HepG2 (cell line): ENCODE results near the gene CPXM2. TPM values are rescaled to one million over a fixed set of nuclear protein-coding genes. Genes with fewer than 3 reads are reported as not detected.

Source experiments
- ATAC-seq: fragments of 200-7000 bp; cut with Tn5 transposase; 3 replicates; pipeline ENCODE4 v1.9.1; 2020; ENCODE audit warnings: mild to moderate bottlenecking, moderate library complexity
- BruUV-seq: library from RNA; stranded (reverse); fragments of 400-500 nt; replicated peaks from 2 replicates; lab custom pipeline; 2021; lab: Mats Ljungman, UMichigan
- CTCF ChIA-PET: fragments of 300-600 bp; formaldehyde crosslinking; extraction: SDS; loops from one replicate; lab custom pipeline; 2021; ENCODE audit warnings: low total read pairs, inconsistent platforms, low intra/inter-chr PET ratio; lab: Yijun Ruan, JAX
- POLR2A ChIA-PET: fragments of 350-600 bp; sonication (Branson Sonifier 250); formaldehyde crosslinking; loops from one replicate; lab custom pipeline; 2020; ENCODE audit warnings: antibody characterized with exemption, inconsistent platforms; lab: Yijun Ruan, JAX
- DNase-seq: peaks from one replicate; pipeline ENCODE4 v3.0.0-alpha.2; 2015; ENCODE audit warnings: low spot score
- FAIRE-seq: peaks from 3 replicates; lab custom pipeline; 2011; peaks lifted over from hg19 to GRCh38; lab: Jason Lieb, UNC
- H2AFZ ChIP-seq: one replicate; pipeline ENCODE4 v1.6.1; 2011; ENCODE audit warnings: low read length, inconsistent platforms
- H3K27ac ChIP-seq: fragments of 300-600 bp; 3 replicates; pipeline ENCODE4 v1.8.0; 2011; ENCODE audit warnings: mixed run types, mild to moderate bottlenecking, mixed read lengths, low read length, inconsistent platforms; ENCODE audit not compliant: insufficient read depth; ENCODE audit errors: extremely low read length
- H3K27me3 ChIP-seq, 2 experiments: fragments of 200-600 bp in 1 of 2; 2 replicates in 1 of 2; 3 replicates in 1 of 2; pipeline versions ENCODE4 v1.6.0 to v1.8.0; 2011; ENCODE audit warnings: low read length in 2 of 2, mild to moderate bottlenecking in 2 of 2, moderate library complexity in 2 of 2, inconsistent platforms in 1 of 2; ENCODE audit not compliant: insufficient read depth in 2 of 2, control insufficient read depth in 1 of 2
- H3K36me3 ChIP-seq, 2 experiments: fragments of 200-600 bp in 1 of 2; replicated peaks in 1 of 2; 2 replicates in 1 of 2; 3 replicates in 1 of 2; pipeline versions ENCODE4 v1.5.1 to v1.8.0; 2011; ENCODE audit warnings: low read length in 2 of 2, inconsistent platforms in 1 of 2; ENCODE audit not compliant: insufficient read depth in 2 of 2, control insufficient read depth in 1 of 2
- H3K4me1 ChIP-seq: 2 replicates; pipeline ENCODE4 v1.5.1; 2012; ENCODE audit warnings: low read length, inconsistent platforms; ENCODE audit not compliant: insufficient read depth
- H3K4me2 ChIP-seq: 2 replicates; pipeline ENCODE4 v1.6.0; 2011; ENCODE audit warnings: low read depth, low read length, inconsistent platforms
- H3K4me3 ChIP-seq, 3 experiments: fragments of 200-600 bp in 1 of 3; sonication (generic), shearing (Covaris generic) in 1 of 3; replicated peaks in 1 of 3; 2 replicates each; pipeline ENCODE4 v1.5.1; 2011 to 2016; ENCODE audit warnings: low read length in 3 of 3, inconsistent platforms in 2 of 3, low read depth in 2 of 3, mild to moderate bottlenecking in 2 of 3, control low read depth in 1 of 3, mixed read lengths in 1 of 3; ENCODE audit not compliant: insufficient read depth in 1 of 3
- H3K79me2 ChIP-seq: one replicate; pipeline ENCODE4 v1.6.1; 2011; ENCODE audit warnings: low read length, inconsistent platforms; ENCODE audit not compliant: insufficient read depth
- H3K9ac ChIP-seq: 2 replicates; pipeline ENCODE4 v1.6.0; 2011; ENCODE audit warnings: mild to moderate bottlenecking, low read depth, low read length, inconsistent platforms; ENCODE audit not compliant: insufficient read depth
- H3K9me3 ChIP-seq: 2 replicates; pipeline ENCODE4 v1.5.1; 2012; ENCODE audit warnings: mild to moderate bottlenecking, low read length
- H4K20me1 ChIP-seq: 2 replicates; pipeline ENCODE4 v1.6.0; 2011; ENCODE audit warnings: inconsistent platforms, mild to moderate bottlenecking, low read length, moderate library complexity; ENCODE audit not compliant: insufficient read depth
- CHCHD3 ChIP-seq: sonication (generic); formaldehyde crosslinking; IDR thresholded peaks from 2 replicates; pipeline ENCODE4 v1.8.0; 2022; ENCODE audit warnings: mild to moderate bottlenecking, missing genetic modification reagents, moderate library complexity
- FLYWCH1 ChIP-seq: sonication (generic); formaldehyde crosslinking; IDR thresholded peaks from 2 replicates; pipeline ENCODE4 v1.8.1; 2023; ENCODE audit warnings: mild to moderate bottlenecking, missing genetic modification reagents
- PCBP2 ChIP-seq: fragments of 200-400 bp; formaldehyde crosslinking; optimal IDR thresholded peaks from 2 replicates; pipeline ENCODE3; 2018; ENCODE audit warnings: low read length, low read depth; ENCODE audit not compliant: poor library complexity, severe bottlenecking
- RCOR2 ChIP-seq: IDR thresholded peaks from 2 replicates; pipeline ENCODE4 v1.6.1; 2016; ENCODE audit warnings: missing biosample characterization, missing genetic modification reagents
- SP1 ChIP-seq, 2 experiments: fragments of 450-650 bp in 1 of 2; sonication (generic) in 1 of 2; formaldehyde crosslinking in 1 of 2; IDR thresholded peaks; 2 replicates each; pipeline versions ENCODE4 v1.4.0 to v1.6.1; 2016 to 2020; ENCODE audit warnings: missing genetic modification reagents in 1 of 2
- ZFP82 ChIP-seq: sonication (generic); formaldehyde crosslinking; IDR thresholded peaks from 2 replicates; pipeline ENCODE4 v1.5.1; 2020; ENCODE audit warnings: mild to moderate bottlenecking, missing genetic modification reagents, borderline replicate concordance
- ZNF296 ChIP-seq: sonication (generic); formaldehyde crosslinking; conservative IDR thresholded peaks from 2 replicates; pipeline ENCODE4 v1.5.0; 2020; ENCODE audit warnings: mild to moderate bottlenecking, missing genetic modification reagents
- ZNF496 ChIP-seq: sonication (generic); formaldehyde crosslinking; IDR thresholded peaks from 2 replicates; pipeline ENCODE4 v1.8.1; 2023; ENCODE audit warnings: mild to moderate bottlenecking, moderate library complexity, missing genetic modification reagents; ENCODE audit not compliant: insufficient replicate concordance
- ZNF530 ChIP-seq: sonication (generic); formaldehyde crosslinking; IDR thresholded peaks from 2 replicates; pipeline ENCODE4 v1.5.0; 2020; ENCODE audit warnings: low read depth, mild to moderate bottlenecking, missing genetic modification reagents
- ZNF652 ChIP-seq: IDR thresholded peaks from 2 replicates; pipeline ENCODE4 v1.6.1; 2016; ENCODE audit warnings: low read depth, borderline replicate concordance
- WGBS: methylation state at CpG from one replicate; pipeline ENCODE4 v1.1.6; 2017; ENCODE audit warnings: low lambda C conversion rate; 5-methylcytosine and 5-hydroxymethylcytosine counted together
- in situ Hi-C: cut with HindIII; loops from 2 replicates; pipeline ENCODE4 v1.10.0; 2017; ENCODE audit warnings: low pct_unique_long_range_greater_than_20kb; ENCODE audit not compliant: extremely low pct_ligation_motif_present
- intact Hi-C: fragments of 100-400 bp; cut with micrococcal nuclease; formaldehyde crosslinking; loops from one replicate; pipeline ENCODE4 v1.10.0; 2022; ENCODE audit not compliant: unreplicated experiment
- polyA plus RNA-seq, 8 experiments: library from polyadenylated mRNA; depleted of rRNA in 3 of 8; stranded (reverse) in 7 of 8; unstranded in 1 of 8; fragments of >200 nt; fragmentation: Illumina TruSeq in 4 of 8; extraction: Trizol in 4 of 8; gene quantifications; 2 replicates each; pipeline versions ENCODE4 v1.2.1 to v1.2.3, GENCODE V29; 2011 to 2016; ENCODE audit warnings: low read depth in 4 of 8, missing spikeins in 1 of 8, mixed read lengths in 1 of 8; ENCODE audit not compliant: insufficient read depth in 1 of 8
- total RNA-seq, 5 experiments: library from RNA; depleted of rRNA; stranded (reverse); fragments of >200 nt; fragmentation: Illumina TruSeq; extraction: Trizol; gene quantifications; 2 replicates each; pipeline ENCODE4 v1.2.3, GENCODE V29; 2016; ENCODE audit warnings: low read depth in 1 of 5
- TF ChIP-seq, protein P1 (sequence below): sonication (generic); formaldehyde crosslinking; IDR thresholded peaks from 2 replicates; pipeline ENCODE4 v1.8.1; 2023; ENCODE audit warnings: missing genetic modification reagents, inconsistent platforms, borderline replicate concordance

CPXM2 gene
- total and polyA plus RNA-seq, 2 of the 13 experiments (the other 11 are each of a cell fraction or from before 2014, with no cell fraction given): 0.03 TPM; not detected in 1

DNA sequence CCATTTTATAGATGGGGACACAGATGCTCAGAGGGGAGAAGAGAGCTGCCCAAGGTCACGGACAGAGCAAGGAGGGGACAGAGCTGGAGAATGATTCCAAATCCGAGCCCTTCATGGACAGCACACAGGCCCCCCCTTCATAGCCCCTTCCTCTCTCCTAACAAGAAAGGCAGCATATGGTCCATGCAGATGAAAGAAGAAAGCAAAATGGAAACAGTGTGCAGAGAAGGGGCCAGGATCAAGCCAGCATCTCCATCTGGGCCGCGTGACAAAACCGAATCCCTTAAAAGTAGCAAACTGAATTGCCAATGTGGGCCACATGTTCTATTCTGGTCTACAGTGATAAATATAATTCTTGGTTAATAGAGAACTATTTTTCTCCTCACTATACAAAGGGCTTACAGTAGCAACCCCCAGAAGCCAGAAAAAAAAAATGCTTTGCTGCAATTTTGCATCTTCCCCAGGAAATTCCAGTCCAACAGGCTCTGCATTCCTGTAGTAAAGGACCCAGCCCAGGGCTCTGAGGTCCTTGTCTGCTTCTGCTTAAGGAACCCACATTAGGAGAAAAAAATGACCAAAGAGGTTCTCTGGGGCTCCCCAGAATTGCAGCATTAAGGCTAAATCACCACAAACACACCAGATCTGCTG is 7.8 kb downstream of the CPXM2 start:
- no peak overlapping the region for H3K9ac ChIP-seq
- H3K4me3 ChIP-seq: no peak overlapping the region
- CTCF ChIA-PET: no interaction called here
- FAIRE-seq (no peak), ATAC-seq (no peak)
- H3K4me1 ChIP-seq: no peaks in the 10 kb centered on the region
- POLR2A ChIA-PET: no interaction called here
- no peaks in the 10 kb centered on the region for H3K36me3 ChIP-seq
- no peak for TF ChIP-seq ZNF496 (CRISPR knock-in tag)
- no peak for TF ChIP-seq PCBP2
- TF ChIP-seq ZFP82: no peak
- TF ChIP-seq RCOR2 (CRISPR knock-in tag): no peak
- no peak for TF ChIP-seq FLYWCH1 (CRISPR knock-in tag)
- TF ChIP-seq SP1 (IDR thresholded peaks at IDR 0.05): no peak
- no peak for TF ChIP-seq SP1 (CRISPR knock-in tag; IDR thresholded peaks at IDR 0.05)
- no peak for TF ChIP-seq ZNF296 (CRISPR knock-in tag)
- TF ChIP-seq, protein P1, sequence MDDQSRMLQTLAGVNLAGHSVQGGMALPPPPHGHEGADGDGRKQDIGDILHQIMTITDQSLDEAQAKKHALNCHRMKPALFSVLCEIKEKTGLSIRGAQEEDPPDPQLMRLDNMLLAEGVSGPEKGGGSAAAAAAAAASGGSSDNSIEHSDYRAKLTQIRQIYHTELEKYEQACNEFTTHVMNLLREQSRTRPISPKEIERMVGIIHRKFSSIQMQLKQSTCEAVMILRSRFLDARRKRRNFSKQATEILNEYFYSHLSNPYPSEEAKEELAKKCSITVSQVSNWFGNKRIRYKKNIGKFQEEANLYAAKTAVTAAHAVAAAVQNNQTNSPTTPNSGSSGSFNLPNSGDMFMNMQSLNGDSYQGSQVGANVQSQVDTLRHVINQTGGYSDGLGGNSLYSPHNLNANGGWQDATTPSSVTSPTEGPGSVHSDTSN (CRISPR knock-in tag): no peak
- TF ChIP-seq ZNF652 (CRISPR knock-in tag): no peak
- no peak for TF ChIP-seq ZNF530 (CRISPR knock-in tag)
- no peak for TF ChIP-seq CHCHD3 (CRISPR knock-in tag)
- TF ChIP-seq, all 625 proteins: peak for 0
- 21% methylated on average over 5 of the region's 5 CpGs for WGBS
- no peaks in the 10 kb centered on the region for H4K20me1 ChIP-seq
- no peak for DNase-seq
- no peaks in the 10 kb centered on the region; a peak in 1 of 5 replicates for H3K27me3 ChIP-seq
- no peaks in the 10 kb centered on the region for H3K9me3 ChIP-seq
- no peak overlapping the region for H3K4me2 ChIP-seq
- in situ Hi-C loops: no loop called here
- intact Hi-C loops: no loop called here
- no peak overlapping the region for H3K27ac ChIP-seq
- H3K79me2 ChIP-seq: no peaks in the 10 kb centered on the region
- no peak overlapping the region for H2AFZ ChIP-seq
- no TSS peak for BruUV-seq
